ENCODE measurements around the gene SPRYD7. TPM values are rescaled to one million over a fixed set of nuclear protein-coding genes. Genes with fewer than 3 reads are reported as not detected.

The SPRYD7 gene
- total and polyA plus RNA-seq, 2 of the 8 experiments (the other 6 are each of a cell fraction or from before 2014, with no cell fraction given) = 1.1 to 3.1 TPM

DNA sequence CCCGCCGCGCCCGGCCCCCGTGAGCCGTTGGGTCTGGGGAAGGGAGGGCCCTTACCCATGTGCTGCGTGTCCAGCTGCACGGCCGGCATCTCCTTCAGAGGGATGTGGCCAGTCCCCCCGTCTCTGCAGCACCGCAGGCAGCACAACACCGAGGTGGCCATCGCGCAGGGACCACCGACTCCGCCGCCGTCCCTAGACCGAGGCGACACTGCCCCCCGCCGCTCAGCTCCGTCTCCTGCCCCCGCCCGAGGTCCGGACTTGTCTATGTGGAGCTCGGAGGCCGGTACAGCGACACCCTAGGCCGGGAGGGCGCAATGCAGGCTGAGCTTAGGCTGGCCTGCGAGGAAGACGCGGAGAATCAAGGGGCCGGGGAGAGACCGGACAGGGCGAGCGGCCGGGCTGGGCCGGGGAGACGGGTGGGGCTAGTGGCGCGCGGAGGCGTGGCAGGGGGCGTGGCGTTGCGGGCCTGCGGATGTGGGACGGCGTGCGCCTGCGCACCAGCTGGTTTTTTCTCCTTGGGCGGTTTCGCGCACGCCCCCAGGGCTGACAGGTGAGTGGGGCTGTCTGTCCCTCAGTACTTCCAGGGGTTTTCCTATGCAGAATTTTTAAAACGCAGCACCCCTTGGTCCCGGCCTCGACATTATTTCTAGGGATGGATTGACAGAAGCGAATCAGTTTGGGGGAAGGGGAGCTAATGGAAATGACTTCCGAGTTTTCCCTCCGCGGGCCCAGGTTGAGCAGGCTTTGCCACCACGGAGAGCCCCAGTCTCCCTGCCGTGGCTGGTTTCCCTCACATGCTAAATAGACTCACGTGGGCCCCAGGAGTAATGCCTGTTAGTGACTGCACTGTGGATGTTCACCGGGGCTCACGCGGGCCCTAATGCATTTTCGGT, at the start of gene SPRYD7 (continued):
- TF ChIP-seq SAP30 (IDR thresholded peaks at IDR 0.05; ENCODE audit: insufficient read depth, insufficient replicate concordance, low read length) (peak; percentile 75), SP4 (IDR thresholded peaks at IDR 0.05; ENCODE audit: low read length) (no peak), YY1 (IDR thresholded peaks at IDR 0.05; ENCODE audit: low read depth, low read length) (0 out of 2 replicates have a peak, but pooled peaks have one; percentile 12), NRF1 (IDR thresholded peaks at IDR 0.05; ENCODE audit: low read depth, low read length) (peak; percentile 88)
- TF ChIP-seq, protein P1, sequence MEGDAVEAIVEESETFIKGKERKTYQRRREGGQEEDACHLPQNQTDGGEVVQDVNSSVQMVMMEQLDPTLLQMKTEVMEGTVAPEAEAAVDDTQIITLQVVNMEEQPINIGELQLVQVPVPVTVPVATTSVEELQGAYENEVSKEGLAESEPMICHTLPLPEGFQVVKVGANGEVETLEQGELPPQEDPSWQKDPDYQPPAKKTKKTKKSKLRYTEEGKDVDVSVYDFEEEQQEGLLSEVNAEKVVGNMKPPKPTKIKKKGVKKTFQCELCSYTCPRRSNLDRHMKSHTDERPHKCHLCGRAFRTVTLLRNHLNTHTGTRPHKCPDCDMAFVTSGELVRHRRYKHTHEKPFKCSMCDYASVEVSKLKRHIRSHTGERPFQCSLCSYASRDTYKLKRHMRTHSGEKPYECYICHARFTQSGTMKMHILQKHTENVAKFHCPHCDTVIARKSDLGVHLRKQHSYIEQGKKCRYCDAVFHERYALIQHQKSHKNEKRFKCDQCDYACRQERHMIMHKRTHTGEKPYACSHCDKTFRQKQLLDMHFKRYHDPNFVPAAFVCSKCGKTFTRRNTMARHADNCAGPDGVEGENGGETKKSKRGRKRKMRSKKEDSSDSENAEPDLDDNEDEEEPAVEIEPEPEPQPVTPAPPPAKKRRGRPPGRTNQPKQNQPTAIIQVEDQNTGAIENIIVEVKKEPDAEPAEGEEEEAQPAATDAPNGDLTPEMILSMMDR (IDR thresholded peaks at IDR 0.05; ENCODE audit: control extremely low read depth in 1 of 3, insufficient read depth in 1 of 3, low read depth in 1 of 3, low read length in 3 of 3) = peak; percentile 91 to 94 (median 93)

Measured in H1 (cell line).